ENCODE data around the gene AGRN.
"Not testable (repeated sequence)": the region's sequence is repeated elsewhere in the genome, so short reads cannot be mapped to it uniquely, and the experiment has no call there.

The AGRN gene

DNA sequence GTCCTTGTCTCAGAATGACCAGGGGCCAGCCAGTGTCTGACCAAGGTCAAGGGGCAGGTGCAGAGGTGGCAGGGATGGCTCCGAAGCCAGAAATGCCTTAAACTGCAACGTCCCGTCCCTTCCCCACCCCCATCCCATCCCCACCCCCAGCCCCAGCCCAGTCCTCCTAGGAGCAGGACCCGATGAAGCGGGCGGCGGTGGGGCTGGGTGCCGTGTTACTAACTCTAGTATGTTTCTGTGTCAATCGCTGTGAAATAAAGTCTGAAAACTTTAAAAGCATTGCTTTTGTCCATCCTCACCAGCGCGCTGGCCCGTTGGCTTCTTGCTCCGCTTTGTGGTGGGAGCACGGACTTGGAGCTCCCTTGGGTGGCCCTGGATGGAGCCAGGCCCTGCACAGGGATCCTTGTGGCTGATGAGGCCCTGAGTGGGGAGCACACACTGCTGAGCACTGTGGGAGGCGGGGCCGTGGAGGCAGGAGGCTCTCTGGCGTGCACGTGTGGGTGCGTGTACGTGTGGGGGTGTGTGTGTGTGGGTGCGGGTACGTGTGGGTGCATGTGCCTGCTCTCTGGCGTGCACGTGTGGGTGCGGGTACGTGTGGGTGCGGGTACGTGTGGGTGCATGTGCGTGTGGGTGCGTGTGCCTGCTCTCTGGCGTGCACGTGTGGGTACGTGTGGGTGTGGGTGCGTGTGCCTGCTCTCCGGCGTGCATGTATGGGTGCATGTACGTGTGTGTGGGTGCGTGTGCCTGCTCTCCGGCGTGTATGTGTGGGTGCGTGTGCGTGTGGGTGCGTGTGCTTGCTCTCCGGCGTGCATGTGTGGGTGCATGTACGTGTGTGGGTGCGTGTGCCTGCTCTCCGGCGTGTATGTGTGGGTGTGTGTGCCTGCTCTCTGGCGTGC is 36.2 kb downstream of the AGRN start:
- DNase-seq, result no peak

DNA sequence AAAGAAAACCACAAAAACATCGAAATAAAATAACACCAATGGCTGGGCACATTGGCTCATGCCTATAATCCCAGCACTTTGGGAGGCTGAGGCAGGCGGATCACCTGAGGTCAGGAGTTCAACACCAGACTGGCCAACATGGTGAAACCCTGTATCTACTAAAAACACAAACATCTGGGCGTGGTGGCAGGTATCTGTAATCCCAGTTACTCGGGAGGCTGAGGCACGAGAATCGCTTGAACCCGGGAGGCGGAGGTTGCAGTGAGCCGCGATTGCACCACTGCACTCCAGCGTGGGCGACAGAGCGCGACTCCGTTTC is 37.8 kb downstream of the AGRN start:
- not testable (repeated sequence) for DNase-seq

DNA sequence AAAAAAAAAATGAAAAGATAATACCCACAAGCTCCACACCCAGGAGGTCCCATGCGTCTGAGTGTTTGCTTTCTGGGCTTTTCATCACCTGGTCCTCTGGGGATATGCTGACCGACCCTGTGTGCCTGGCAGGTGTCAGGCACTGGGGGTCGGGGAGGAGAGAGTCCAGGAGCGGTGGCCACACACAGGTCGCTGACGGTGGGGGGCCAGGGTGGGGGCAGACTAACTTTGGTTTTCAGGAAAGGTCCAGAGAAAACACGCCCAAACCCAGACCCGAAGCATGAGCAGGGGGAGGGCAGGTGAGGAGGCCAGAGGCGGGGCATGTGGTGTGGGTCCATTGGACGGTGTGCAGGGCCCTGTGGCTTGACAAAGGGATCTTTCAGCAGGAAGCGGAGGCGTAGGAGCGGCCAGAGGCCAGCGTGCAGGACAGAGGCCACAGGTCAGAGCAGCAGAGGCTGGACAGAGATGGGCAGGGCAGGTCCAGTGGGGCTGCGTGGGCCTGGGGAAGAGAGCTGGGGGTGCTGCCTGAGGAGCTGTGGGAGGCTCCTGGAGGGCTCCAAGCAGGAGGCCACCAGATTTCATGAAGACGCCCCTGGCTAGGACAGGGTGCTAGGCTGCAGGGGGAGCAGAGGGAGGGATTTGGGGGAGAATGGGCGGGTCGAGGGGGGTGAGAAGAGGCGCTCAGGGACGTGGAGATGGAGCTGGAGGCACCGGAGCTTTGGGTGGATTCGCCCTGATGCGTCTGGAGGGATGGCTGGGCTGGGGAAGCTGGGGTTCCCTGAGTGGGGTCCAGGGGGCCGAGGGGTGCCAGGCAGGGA is 38.4 kb downstream of the AGRN start:
- DNase-seq, result no peak

DNA sequence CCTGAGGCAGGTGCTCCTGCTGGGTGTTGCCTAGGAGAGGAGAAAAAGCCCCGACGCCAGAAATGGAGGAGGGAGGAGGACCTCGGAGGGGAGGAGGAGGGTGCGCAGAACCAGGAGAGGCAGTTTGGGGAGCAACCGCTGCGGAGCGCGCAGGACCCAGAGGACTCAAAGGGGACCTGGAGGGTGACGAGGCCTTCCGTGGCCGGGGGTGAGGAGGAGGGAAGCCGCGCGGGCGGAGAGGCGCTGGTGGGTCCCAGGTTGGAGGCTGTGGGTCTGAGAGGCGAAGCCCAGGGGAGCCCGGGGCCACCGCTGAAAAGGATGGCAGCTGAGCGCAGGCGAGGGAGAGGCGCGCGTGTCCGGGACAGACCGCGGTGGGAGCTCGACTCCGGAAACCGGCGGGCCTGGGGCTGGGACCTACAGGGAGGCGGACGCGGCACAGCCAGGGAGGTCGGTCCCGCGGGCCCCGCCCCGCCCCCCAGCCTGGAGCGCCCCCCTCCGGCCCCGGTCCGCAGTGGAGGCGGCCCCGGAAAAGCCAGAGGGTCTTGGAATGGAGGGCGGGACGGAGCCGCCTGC is 39.1 kb downstream of the AGRN start:
- DNase-seq, result no peak

DNA sequence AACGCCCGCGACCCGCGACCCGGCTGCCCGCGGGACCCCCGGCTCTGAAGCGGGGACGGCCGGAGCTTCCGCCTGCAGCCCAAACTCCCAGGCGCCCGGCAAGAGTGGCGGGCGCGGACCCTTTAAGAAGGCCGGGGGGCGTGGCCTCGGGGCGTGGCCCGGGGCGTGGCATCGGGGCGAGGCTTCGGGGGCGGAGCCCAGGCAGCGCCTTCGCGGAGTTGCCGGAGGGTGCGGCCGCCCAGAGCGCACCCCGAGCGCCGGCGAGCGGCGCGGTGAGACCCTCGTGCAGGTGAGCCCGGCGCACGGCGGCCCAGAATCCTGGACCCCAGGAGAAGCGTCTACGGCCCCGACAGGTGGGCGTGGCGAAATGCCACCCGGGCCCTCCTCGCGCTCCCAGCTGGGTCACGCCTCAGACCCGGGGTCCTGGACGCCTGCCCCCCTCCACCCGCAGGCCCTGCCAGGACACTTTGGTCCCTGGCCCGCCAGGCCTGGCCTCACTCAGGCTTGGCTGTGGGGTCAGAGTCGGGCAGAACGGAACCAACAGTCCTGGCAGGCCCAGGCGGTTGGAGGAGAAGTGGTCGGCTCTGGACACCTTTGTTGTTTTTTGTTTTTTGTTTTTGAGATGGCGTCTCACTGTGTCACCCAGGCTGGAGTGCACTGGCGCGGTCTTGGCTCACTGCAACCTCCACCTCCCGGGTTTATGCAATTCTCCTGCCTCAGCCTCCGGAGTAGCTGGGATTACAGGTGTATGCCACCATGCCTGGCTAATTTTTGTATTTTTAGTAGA is 39.8 kb downstream of the AGRN start:
- peak; percentile 89 for DNase-seq

DNA sequence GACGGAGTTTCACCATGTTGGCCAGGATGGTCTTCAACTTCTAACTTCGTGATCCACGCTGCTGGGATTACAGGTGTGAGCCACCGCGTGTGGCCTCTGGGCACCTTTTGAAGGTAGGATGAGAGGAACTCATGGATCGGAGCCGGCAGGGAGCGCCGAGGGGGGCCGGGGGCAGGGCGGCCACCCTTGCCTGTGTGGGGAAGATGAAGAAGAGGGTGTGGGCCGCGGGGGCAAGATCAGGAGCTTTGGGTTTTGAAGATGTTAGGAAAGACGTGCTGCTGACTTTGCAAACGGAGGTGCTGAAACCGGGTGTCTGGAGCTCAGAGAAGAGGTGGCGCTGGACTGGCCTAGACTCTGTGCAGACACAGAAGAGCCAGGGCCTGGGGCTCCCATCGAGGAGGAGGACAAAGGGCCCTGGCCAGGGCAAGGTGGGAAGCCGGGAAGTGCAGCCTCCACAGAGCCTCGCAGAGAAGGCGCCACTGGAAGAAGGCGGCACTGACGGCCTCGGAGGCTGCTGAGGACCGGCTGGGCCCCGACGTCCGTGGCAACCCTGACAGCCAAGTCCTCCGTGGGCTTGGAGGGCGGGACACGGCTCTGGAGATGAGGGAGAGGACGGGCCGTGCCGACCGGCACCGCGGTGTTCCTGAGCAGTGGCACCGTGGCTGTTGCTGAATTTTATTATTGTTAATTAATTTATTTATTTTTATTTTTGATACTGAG is 40.5 kb downstream of the AGRN start:
- DNase-seq, result no peak

DNA sequence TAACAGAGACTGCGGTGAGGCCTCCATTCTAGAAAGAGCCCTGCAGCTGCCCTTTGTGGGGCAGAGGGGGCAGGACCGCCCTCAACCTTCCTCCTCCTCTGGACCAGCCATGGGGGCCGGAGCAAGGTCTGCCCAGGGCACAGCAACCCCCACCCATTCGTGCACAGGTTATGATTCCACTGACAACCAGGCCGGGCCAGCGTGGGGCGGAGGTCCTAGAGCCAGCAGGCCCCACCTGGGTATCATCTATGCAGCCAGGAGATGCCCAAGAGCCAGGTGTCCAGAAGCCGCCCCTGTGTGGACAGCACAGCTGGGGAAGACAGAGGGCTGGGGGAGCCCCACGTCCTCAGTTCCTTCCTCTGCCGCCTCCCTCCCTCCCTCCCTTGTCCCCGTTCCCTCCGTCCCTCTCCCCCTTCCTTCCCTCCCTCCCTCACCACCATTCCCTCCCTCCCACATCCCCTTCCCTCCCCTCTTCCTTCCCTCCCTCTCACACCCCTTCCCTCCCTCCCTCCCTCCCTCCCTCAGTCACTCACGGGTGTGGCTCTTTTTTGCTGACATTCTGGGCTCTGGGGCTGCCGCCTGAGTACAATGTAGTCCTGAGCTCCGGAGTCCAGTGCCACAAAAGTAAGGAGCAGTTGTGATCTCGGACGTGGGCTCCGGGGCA is 41.9 kb downstream of the AGRN start:
- no peak for DNase-seq

DNA sequence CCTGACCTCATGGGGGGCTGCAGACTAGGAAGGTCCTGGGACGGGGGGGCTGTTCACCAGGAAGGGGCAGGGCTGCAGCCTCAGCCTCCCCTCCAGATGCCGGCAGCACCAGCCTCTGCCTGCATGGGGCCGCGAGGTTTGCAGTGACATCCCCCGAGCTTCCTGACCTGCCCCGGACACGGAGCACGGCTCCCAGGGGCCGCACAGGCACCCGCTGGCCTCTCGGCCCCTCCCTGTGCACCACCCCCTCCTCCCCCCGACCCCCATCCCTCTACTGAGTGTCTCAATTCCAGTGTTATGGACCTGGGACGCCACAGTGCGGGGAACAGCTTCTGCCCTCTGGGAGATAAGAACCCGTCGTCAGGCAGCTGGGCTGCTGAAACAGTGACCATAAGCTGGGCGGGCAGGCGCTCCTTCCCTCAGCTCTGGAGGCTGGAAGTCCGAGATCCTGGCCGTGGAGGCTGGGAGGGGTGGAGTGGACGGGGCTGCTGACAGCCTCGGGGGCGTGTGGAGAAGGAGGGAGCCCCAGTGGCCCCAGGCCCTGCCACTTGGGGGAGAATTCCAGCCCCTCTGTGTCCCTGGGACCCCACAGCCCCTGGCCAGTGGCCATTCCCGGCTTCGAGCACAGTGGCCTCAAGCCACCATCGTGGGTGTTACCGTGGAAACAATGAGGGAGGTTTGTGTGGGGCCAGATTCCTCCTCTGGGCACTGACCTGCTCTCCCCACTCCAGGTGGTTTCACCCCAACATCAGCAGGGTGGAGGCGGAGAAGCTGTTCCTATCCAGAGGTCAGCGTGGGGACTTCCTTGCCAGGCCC is 42.6 kb downstream of the AGRN start:
- DNase-seq, result no peak

DNA sequence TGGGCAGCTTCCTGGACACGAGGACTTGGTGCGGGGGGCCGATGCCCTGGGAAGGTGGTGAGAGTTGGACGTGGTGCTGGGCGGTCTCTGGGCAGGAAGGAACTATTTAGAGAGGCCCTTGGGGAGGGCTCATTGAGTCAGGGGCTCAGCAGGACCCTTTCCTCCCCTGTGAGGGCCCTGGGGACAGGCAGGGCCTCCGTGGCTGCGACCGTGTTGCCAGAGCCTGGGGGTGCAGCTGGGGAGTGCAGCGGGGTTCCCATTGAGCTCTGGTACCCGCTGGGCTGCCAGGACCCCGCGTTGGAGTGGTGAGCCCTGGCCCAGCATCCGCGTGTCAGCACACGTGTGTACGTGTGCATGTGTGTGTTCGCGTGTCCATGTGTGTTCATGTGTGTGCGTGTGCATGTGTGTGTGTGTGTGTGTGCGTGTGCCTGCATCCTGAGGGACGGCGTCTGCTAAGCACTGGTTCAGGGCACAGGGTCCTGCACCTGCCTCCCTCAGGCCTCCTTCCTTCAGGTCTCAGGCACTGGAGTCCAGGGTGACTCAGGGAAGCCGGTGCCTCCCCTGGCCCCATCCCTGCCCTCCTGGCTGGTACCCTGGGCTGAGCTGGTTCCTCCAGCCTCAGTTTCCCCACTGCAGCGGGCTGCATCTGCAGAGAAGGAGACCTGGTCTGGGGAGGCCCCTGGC is 43.5 kb downstream of the AGRN start:
- DNase-seq, result no peak

DNA sequence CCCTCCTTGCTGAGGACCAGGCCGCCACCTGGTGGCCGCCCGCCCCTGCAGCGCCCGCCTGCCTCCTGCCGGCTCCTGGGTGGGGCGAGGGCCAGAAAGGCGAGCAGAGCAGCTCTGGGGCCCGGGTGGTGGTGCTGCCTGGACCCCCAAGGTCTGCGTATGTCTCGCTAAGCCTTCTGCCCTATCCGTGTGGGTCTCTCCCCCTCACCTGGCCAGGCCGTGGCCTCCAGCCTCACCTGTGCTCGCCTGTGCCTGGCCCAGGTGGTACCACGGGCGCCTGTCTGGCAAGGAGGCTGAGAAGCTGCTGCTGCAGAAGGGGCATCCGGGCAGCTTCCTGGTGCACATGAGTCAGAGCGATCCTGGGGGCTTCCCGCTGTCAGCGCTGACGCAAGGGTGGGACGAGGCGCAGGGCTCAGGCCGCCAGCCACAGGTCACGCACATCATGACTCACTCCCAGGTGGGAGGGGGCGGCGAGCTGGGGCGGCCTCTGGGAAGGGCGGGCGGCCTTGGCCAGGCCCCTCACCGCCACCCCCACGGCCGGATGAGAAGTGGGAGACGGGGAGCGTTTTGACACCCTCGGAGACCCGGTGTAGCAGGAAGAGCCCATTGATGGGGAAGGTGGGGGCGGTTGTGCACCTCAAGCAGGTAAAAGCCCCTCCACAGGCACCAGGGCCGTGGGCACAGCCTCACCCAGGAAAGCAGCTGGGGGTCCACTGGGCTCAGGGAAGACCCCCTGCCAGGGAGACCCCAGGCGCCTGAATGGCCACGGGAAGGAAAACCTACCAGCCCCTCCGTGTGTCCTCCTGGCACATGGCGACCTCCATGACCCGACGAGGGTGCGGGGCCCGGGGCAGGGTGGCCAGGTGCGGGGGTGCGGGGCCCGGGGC is 44.3 kb downstream of the AGRN start:
- DNase-seq, result peak; percentile 67

DNA sequence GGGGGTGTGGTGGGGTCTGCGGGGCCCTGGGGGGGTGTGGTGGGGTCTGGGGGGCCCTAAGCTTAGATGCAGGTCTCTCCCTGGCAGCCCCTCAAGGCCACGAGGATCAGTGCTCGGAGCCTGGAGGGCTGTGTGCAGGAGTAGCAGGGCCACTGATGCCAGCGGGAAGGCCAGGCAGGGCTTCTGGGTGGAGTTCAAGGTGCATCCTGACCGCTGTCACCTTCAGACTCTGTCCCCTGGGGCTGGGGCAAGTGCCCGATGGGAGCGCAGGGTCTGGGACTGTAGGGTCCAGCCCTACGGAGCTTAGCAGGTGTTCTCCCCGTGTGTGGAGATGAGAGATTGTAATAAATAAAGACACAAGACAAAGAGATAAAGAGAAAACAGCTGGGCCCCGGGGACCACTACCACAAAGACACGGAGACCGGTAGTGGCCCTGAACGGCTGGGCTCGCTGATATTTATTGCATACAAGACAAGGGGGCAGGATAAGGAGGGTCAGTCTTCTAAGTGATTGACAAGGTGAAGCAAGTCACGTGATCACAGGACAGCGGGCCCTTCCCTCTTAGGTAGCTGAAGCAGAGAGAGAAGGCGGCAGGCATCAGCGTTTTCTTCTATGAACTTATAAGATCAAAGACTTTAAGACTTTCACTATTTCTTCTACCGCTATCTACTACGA is 45.5 kb downstream of the AGRN start:
- DNase-seq, result no peak

DNA sequence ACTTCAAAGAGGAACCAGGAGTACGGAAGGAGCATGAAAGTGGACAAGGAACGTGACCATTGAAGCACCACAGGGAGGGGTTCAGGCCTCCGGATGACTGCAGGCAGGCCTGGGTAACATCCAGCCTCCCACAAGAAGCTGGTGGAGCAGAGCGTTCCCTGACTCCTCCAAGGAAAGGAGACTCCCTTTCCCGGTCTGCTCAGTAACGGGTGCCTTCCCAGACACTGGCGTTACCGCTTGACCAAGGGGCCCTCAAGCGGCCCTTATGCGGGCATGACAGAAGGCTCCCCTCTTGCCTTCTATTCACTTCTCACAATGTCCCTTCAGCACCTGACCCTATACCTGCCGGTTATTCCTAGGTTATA is 46.0 kb downstream of the AGRN start:
- DNase-seq, result not testable (repeated sequence)

DNA sequence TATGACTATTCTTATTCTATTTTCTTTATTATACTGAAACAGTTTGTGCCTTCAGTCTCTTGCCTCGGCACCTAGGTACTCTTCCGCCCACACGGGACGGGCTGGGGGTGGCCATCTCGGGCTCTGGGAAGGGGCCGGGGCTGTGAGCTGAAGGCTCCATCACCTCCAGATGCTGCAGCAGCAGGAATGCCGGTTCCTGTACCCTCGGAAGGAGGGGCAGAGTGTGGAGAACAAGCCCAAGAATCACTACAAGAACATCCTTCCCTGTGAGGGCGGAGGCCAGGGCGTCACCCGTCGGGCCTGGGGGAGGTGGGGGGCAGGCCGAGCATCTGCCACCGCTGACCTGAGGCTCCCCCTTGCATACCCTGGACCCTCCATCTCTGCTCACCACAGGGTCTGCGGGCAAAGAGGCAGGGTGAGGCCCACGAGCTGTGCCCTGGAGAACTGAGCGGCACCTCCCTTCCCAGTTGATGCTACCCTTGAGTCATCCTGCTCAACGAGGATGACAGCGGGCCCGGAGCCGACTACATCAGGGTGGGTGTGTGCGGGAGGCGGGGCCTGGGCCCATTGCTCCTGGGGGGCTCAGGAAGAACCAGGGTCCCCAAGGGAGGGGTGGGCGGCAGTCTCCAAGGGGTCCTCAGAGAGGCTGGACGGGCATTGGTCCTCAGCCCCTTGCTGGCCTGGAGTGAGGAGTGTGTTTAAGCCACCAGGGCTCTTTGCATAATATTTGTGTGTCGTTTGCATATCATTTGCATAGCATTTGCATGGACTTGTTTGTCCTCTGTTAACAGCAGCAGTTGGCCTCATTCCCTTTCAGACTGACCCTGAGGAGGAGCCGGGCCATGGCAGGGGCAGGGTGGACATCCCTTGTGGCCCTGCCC is 46.7 kb downstream of the AGRN start:
- DNase-seq, result no peak

DNA sequence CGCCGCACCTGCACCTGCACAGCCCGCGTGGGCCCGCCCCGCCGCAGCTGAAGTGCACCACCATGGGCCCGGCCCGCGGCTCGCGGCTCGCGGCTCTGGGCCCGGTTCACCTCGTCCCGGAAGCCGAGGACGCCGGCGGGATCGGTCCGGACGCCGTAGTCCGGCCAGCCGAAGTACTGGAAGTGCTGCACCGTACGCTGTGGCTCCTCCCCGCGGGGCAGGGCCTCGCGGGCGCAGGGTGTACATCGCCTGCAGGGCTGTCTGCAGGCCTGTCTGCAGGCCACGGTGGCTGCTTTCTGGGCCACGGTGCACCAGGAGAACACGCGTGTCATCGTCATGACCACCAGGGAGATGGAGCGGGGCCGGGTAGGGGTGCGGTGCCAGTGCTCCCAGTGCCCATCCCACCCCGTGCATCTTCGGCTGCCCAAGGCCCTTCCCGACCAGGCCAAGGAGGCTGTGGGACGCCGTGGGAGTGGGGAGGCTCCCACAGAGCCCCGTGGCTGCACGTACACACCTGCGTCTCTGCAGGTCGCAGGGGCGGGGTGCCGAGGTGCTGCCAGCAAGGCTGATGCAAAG is 47.5 kb downstream of the AGRN start:
- DNase-seq, result no peak

DNA sequence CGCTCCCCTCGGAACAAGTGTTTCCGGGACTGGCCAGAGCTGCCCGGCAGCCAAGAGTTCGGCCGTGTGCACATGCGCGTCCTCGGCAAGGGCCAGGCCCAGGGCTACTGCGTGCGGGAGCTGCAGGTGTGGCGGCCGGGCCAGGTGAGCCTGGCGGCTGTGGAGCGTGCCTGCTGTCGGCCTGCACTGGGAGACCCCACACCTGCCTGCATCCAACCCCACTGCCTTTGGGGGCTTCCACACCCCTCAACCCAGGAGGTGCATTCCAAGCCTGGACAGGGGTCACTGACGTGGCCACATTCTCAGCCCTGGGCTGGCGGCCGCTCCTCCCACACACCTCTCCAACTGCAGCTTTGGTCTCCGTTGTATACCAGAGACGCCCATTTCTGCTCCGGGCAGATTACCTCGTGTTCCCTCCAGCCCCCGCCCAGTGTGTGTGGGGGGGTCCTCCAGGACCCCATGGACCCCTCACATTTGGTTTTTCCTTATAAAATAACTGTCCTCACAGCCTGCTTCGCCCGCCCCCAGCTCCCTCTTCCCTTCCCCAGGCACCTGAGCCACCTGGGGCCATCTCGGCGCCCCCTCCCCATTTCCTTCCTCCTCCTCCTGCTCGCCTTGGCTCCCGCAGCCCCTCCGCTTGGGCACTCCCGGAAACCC is 48.1 kb downstream of the AGRN start:
- no peak for DNase-seq

DNA sequence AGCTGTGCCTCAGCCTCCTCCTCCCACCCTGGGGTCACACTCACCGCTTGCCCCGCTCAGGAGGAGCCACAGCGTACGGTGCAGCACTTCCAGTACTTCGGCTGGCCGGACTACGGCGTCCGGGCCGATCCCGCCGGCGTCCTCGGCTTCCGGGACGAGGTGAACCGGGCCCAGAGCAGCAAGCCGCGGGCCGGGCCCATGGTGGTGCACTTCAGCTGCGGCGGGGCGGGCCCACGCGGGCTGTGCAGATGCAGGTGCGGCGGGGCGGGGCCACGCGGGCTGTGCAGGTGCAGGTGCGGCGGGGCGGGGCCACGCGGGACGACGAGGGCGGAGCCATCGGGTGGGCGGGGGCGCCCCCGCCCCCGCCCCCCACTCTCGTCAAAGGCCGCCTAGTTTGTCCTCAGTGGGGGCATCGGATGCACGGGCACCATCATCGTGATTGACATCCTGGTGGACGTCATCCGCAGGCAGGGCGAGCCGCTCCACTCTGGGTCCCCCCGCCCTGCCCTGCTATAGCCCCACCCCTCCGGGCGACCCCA is 48.7 kb downstream of the AGRN start:
- peak; percentile 38 for DNase-seq

Measured in activated effector memory CD4-positive, alpha-beta T cell treated with Interleukin-2 at 50 U/mL for 16 hours (primary cell).